Measurements from ENCODE around the gene PWWP2B.

The PWWP2B gene

DNA sequence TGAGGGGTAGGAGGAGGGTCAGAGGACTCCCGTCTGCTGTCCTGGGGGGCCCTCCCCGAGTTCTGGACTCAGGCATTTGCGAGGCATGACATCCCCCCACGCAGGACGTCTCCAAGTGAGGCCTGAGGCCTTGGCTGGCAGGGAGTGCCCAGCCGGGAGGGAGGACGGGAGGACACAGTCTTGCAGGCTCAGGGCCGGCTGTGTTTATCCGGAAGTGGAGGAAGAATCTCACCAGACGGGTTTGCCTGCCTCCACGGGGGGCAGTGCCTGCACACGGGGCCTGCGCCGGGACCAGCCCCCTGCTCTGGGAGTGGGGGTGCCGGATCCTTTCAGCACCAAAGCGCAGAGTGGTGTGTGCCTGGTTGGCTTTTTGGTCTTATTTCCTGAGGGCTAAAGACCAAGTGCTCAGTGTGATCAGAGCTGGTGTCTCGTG is 10.9 kb downstream of the PWWP2B start:
- no peak for DNase-seq (ENCODE audit: low read depth)

DNA sequence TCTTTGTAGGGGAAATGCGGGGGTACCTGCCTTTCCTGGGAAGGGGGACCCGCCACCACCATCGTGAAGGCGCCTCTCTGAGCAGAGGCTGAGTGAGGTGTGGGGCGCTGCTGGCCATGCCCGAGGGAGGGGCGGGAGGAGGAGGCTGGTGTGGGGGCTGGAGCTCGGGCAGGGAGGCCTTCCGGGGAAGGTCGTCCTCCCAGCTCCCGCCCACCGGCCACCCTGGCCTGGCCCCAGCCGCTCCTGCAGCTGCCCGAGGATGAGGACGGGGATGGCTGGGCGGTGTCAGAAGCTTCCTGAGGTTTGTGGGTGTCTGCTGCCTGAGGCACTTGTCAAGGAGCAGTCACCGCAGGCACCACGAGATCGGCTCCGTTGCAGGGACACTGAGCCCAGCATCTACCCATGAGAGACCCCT is 11.4 kb downstream of the PWWP2B start:
- no peak for DNase-seq (ENCODE audit: low read depth)

DNA sequence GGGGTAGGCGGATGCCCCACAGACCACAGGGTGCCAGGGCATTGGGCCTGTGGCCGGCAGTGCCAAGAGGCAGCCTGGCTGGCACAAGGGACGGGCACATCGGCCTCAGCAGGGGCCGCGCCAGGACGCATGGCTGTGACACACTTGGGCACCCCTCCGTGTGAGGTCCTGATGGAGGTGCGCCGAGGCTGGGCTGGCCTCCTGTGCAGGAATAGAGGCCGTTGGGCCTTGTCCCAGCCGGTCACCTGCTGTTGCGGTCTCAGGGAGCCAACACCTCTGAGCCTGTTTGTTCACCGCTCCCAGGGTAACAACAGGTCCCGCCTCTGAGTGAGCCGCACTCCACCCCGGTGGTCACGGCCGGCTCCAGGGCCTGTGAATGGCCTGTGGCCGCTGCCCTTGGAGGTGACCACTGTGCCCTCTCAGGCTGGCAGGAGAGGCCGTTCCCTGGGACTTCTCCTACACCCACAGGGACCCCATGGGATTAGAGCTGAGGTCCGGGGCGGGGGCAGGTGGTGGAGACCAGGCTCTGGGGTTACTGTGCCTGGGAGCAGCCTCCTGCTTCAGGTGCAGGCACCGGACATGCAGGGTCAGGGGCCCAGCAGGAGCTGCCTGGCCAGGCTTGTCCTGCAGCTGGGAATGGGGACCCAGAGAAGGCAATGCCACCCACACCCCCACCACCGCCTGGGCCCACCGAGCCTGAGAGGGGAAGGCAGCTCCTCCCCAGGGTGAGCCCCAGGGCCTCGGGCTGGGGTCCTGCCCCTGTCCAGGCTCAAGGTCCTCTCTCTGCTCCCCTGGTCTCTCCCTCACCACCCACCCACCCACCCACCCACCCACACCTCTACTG is 12.0 kb downstream of the PWWP2B start:
- DNase-seq (ENCODE audit: low read depth) = no peak

DNA sequence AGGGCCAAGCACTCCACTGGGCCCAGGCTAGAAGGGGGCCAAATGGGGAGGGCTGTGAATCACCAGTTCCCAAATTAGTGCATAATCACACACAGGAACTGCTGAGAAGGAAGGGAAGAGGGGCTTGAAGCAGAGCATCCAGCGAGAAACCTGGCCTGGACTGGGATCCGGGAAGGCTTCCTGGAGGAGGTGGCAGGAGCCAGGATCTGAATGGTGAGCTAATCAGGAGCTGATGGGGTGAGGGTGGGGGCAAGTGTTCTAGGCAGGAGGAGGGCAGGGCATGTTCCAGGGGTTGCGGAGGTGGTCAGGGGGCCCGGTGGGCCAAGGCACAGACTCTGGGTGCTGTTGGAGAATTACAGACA is 12.6 kb downstream of the PWWP2B start:
- DNase-seq (ENCODE audit: low read depth) = no peak

DNA sequence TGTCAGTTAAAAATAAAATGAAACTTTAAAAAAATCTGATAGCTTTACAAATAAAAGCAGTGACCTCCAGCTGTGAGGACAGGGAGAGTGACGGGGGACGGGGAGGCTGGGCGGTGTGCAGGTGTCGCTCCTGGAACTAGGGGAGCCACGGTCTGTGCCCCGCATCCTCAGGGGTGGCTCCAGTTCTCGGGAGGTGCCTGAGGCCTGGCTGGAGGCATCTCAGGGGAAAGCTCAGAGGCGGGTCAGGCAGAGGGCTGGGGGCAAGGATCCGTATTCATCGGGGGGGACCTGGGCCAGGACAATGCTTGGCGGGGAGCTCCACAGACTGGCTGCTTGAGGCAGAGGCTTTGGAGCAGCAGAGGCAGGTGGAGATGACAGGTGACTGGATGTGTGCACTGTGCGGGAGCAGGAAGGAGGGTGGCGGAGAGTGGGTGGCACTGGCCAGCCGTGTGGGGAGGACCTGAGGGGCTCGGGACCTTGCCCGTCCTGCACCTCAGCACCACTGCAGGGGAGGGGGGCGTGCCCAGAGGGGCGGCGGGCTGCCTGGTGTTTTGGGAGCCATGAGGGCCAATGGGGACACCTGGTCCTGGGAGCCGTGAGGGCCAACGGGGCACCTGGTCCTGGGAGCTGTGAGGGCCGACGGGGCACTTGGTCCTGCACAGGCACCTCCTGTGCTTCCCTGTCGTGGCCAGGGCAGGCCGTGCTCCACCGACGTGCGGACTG is 13.2 kb downstream of the PWWP2B start:
- DNase-seq (ENCODE audit: low read depth) = no peak

DNA sequence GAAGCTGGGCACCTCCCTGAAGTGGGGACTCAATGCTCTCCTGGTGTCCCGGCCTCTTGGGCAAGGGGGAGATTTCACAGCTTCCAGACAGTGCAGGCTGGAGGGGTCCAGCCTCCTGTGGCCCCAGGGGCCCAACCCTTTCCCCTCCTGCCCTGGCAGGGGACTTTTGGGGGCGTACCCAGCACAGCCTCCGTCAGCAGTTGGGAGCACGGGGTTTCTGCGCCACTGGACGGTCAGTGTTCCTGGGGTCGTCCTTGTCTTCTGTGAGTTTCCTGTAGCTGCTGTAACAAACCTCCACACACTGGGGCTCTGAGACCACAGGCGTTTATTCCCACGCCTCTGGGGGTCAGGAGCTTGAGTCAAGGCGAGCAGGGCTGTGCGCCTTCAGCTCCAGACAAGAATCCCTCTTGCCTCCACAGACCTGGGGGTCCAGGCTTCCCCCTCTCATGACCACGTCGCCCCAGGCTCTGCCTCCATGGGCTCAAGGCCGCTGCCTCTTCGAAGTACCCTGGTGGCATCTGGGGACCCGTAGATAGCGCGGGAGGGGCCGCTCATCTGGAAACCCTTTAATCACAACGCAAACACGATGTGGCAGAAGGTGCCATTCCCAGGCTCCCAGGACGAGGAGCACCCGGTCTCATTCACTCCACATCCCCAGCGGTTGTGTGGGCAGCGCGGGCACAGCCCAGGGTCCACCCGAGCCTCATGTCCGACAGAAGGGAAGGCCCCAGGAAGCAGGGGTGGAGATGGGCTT is 14.0 kb downstream of the PWWP2B start:
- no peak for DNase-seq (ENCODE audit: low read depth)

DNA sequence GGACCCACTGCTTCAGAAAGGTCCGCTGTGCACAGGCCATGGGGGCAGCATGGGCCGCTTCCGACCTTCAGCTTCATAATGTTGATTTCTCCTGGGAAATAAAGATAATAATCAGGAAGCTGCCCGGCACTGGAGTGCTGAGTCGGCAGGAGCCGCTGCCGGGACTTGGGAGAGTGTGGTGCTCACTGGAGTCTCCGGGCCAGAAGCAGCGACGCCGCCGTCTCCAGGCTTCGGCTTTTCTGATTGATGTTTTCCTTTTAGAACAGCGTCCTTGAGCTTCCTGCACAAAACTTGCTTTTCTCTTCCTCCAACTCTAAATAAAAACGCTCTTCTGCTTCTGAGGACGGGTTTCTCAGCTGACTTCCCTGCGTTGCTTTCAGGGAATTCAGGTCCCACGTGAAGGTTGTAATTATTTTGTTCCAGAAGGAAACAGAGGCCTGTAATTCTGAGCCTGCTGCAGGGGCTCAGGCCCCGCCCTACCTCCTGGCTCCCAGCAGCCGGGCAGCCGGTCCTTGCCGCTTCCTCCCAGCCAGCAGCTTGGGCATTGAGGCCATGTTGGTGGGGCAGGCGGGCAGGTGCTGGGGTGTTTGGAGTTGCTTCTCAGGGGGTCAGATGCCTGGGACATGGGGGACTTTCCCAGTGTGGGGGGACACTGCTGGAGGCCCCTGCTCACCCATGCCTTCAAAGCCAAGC is 14.7 kb downstream of the PWWP2B start:
- no peak for DNase-seq (ENCODE audit: low read depth)

DNA sequence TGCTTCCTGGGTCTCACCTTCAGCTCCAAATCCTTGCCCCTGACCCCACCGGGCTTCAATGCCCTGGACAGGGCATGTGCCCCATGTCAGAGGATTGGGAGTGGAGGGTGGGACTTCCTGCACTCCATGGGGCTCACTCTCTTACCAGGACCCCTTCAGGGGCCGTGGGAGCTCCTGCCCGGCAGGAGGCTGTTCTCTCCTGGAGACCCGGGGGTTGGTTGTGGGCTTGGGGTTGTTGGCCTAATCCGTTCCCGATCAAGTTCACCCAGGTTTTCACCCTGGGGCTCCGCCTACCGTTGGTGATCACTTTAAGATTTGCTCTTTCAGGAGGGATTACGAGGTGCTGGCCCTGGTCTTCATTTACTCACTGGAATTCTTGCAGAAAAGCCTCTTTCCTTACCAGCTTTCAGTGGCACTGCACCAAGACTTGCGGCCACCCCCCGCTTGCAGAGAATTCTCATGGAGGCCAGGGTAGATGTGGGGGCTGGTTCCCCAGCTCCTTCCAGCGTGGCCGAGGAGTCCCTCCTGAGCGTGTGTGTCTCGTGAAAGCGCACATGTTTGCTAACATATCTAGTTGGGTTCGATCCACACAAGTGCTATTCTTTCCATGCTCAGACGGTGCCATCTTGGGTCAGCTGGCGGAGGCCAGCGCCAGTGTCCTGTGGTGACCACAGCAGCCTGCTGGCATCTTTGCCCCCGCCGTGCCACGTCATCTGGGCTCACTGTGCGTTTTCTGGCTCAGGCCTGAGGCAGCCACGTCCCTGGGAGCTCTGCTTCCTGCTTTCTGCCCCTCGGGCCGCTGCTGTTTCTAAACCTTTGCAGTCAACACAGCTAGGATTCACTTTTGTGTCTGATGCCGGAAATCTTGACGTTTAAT is 15.6 kb downstream of the PWWP2B start:
- DNase-seq (ENCODE audit: low read depth) = no peak

DNA sequence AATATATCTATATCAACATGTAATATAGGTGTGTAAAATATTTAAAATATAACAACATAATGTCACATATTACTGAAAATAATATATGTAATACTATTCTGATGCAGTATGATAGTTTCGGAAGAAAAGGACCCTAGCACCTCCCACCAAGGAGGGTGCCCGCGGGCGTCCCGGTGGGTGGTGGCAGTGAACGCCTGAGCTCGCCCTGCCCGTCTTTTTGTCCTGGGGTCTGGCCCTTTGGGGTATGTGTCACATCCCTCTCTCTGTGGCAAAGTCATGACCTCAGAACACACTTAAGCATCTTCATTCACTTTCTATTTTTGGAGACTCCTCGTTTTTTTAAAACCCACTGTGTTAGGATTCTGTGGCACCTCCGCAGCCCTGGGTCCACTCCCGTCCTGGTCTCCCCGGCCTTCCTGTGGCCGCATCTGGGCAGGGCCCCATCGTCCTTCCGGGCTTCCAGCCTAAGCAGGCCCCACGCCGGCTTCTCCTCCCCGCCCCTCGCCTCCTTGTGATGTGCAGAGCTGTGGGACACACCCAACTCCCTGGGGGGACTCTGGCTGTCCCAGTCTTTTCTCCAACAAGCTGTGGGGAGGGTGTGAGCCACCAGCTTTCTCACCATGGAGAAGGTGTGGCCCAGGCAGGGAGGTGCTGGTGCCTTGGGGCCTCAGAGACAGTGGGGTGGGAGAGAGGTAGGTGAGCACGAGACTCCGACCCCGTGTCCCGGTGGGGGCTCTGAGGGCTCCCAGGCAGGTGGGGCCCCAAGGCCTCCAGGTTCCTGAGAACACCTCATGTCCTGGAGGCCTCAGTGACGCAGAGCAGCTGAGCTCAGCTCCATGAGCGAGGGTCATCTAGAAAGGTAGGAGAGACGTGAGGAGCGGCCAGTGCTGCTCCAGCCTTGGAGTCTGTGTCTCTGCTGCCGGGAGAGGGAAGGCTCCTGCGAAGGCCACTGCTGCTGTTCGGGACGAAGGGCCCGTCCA is 16.5 kb downstream of the PWWP2B start:
- DNase-seq (ENCODE audit: low read depth) = no peak

DNA sequence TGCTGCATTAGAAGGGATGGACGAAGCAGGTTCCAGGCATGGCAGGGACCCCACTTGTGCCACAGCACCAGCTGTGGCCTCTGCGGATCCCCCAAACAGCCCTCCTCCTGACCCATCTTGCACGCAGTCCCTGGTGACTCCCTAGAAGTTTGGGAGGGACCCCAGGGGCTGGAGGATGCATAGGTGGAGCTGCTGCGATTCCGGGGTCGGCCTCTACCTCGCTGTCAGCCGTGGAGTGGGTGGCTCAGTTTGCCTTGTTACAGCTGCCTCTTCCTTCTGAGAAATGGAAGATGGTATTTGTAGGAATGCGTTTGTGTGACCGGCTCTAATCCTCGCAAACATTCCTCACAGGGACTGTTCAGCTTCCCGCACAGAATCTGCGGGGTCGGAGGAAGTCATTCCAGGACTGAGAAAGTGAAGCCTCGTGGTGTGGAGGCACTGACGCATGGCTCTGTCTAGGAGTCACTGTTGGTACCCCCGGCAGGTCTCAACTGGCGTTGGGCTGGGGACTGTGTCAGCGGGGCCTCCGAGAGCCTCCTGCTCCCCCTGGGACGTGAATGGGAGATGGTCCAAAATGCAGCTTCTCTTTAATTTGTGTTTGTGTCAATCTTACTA is 17.5 kb downstream of the PWWP2B start:
- no peak for DNase-seq (ENCODE audit: low read depth)

DNA sequence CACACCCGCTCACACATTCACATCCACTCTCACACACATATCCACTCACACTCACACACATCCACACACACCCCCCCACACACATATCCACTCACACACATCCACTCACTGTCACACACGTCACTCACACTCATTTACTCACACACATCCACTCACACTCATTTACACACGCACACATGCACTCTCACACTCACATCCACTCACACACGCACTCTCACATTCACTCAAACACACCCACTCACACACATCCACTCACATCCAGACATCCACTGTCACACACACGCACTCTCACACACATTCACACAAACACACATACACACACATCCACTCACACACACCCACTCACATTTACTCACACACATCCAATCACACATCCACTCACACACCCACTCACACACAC is 18.3 kb downstream of the PWWP2B start:
- no peak for DNase-seq (ENCODE audit: low read depth)

DNA sequence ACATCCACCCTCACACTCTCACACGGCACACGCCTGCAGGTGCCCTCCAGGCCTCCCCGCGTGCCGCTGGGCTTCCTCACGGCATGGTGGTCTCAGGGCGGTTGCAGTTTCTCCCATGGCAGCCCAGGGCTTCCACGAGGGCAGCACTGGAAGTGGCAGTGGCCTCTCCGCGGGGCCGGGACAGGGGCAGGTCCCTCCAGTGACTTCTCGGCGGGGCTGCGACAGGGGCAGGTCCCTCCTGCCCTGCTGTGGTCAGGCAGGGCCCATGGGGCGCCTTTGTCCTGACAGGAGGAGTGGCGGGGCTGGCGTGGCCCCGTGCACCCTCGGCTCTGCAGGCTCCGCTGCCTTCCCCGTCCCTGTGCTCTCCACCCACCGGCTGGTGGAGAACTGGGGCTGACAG is 19.0 kb downstream of the PWWP2B start:
- no peak for DNase-seq (ENCODE audit: low read depth)

DNA sequence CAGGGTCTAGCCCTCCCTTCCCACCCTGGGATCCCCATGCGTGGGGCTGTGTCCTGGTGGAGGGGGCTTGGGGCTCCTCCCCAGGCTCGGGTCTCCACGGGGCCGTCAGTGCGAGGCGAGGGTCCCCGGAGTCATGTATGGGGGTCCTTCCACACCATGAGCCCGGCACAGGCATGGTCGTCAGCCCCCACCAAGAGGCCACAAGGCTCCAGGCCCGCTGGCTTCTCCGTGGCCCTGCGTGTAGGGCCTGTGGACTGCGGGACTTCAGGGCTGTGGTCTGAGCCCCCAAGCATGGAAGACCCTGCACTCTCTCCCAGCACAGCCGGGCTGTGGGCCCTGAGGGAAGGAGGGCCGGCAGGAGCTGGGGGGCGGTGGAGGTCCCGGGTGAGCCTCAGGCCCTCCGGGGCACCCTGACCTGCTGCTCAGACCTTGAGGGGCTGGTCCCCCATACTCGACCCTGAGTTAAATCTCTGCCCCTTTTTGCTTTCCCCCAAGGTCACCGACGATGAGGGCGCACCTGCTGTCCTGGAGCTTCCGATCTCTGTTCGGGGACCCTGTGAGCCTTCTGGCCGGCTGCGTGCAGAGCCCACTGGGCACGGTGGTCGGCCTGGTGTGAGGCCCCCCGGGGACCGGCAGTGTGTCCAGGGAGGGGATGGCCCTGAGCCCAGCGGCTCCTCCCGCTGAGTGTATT is 19.7 kb downstream of the PWWP2B start:
- no peak for DNase-seq (ENCODE audit: low read depth)

DNA sequence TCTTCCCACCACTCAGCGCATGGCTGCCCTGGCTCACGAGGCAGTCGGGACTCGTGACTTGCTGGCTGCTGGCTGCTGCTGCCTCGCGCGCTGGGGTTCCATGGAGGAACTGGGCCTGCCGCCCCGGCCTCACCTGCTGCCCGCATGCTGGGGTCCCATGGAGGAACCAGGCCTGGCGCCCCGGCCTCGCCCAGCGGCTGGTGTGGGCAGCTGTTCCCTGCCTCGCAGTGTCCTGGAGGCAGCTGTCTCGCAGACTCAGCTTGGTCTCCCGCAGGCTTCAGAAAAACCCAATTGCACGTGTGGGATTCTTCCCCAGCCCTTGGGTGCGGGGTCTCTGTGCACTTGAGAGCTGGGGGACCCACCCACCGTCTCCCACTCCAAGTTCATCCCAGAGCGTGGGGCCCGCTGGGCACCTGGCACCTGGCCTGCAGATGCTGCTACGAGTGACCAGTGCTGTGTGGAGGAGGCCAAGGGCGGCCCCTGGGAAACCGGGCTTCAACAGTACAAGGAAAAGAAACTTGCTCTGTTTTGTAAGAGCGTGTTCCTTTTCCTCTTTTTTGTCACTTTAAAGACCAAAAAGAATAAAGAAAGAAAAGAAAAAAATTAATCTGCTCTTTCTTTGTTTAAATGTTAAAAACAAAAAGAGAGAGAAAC is 20.4 kb downstream of the PWWP2B start:
- DNase-seq (ENCODE audit: low read depth) = no peak

DNA sequence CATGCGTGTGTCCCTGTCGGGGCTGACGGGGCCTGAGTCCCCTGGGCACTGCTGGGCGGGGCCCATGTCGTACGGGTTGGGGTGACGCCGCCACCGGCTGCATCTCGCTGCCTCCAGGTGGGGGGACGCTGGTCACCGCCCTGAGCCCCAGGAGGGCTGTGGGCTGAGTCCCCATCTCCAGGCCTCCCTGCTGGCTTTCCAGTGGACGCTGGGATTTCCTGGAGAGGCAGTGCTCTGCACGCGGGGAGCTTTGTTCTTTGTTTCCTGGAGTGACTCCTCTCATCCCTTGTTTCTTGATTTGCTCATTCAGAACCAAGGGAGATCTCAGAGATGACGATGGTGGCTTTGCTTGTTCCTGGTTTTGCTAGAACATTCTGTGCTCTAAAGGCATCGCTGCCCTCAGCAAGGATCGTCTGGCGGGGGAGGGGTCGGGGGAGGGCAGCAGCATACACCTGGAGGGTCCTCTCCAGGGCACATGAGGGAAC is 21.0 kb downstream of the PWWP2B start:
- no peak for DNase-seq (ENCODE audit: low read depth)

DNA sequence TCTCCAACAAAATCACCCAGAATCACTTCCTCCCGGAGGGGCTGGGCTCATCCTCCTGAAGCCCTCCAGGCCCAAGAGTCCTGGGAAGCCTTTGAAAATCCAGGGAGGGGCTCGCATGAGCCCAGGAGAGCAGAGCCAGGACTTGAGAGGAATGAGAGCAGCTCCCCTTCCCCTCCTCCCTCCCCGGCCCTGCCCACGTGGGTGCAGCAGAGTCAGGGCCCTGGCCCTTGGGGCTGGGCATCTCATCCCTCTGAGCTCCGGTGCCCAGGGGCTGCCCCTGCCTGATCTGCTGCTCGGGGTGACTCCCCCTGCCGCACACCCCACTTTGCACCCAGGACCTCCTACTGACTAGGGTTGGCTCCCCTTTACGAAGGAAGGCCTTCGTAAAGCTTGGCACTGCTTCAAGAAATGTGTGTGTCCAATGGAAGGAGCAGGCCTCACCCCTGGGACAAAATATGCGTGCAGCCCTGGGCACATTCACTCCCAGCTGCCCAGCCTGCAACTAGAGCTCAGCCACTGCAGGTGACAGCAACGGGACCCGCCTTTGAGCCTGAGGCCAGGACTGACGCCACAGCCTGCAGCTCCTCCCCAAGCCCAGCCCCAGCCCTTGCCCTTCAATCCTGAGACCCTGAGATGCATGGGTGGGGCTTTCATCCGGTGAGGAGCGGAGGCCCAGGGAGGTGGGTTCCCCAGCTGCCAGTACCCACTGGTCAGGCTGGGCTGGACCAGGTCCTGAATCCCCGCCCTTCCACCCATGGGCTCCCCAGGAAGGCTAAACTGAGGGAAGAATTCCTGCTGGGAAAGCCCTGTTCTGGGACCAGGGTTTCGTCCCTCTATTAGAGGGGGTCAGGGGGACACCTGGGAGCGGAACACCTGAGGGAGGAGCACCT is 21.8 kb downstream of the PWWP2B start:
- no peak for DNase-seq (ENCODE audit: low read depth)
